ENCODE results near the gene DENND6A. TPM values are rescaled to one million over a fixed set of nuclear protein-coding genes. Genes with fewer than 3 reads are reported as not detected.
"Not testable (repeated sequence)": the region's sequence is repeated elsewhere in the genome, so short reads cannot be mapped to it uniquely, and the experiment has no call there.

DENND6A gene
- total RNA-seq, 1 experiment from 2014 or later = 19.2 TPM

DNA sequence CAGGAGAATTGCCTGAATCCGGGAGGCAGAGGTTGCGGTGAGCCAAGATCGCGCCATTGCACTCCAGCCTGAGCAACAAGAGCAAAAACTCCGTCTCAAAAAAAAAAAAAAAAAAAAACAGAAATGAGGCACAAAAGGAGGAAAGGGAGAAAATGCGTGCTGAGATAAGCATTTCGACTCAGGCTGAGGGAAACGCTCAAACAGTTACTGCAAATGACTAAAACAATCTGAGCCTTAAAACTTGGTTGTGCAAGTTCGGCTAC lies 813 bp downstream of the DENND6A start:
- not testable (repeated sequence) for DNase-seq (ENCODE audit: low read depth)

GRCh38 chr3:57691411-57692132 lies 1.3 kb downstream of the DENND6A start:
- no peak for DNase-seq (ENCODE audit: low read depth)

DNA sequence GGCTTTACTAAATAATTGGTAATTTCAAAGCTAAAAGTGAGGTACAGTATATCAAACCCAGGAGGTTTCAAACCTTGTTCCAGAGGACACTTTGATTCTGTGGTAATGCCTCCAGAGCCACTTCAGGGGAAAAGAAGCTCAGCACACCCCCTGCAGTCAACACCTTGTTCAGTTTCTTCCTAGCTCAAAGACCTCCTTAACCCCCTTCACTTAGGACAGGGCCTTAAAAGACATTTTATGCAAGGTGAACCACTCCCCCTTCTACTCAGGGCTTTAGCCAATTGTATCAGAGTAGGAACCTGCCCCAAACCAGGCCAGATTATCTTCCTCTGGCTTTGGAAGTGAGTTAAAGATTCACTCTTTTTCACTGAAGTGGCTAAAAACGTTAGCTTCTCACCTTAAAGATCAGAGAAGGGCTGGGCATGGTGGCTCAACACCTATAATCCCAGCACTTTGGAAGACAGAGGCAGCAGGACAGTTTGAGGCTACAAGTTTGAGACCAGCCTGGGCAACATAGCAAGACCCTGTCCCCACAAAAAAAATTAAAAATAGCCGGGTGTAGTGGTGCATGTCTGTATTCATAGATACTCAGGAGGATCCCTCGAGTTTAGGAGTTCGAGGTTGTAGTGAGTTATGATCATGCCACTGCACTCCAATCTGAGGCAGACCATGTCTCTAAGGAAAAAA lies 3.4 kb downstream of the DENND6A start:
- no peak for DNase-seq (ENCODE audit: low read depth)

DNA sequence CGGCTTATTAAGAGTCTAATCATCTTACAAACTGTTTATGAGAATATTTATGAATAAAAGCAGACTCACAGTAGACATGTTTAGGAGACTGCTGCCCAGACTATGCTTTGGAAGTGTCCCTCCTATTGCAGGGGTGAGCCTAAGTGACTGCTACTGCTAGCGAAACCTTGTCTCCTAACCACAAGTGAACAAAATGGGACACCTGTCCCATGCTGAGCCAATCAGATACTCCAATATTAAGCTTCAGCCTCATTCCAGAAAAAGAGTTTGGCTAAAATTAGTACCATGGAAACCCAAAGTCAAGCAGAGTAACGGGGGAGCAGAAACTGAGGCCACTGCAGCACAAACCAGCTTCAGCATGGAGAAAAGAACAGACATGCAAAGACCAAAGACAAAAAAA lies 4.6 kb downstream of the DENND6A start:
- DNase-seq (ENCODE audit: low read depth) = no peak

GRCh38 chr3:57683286-57683685 lies 9.6 kb downstream of the DENND6A start:
- DNase-seq (ENCODE audit: low read depth) = no peak

DNA sequence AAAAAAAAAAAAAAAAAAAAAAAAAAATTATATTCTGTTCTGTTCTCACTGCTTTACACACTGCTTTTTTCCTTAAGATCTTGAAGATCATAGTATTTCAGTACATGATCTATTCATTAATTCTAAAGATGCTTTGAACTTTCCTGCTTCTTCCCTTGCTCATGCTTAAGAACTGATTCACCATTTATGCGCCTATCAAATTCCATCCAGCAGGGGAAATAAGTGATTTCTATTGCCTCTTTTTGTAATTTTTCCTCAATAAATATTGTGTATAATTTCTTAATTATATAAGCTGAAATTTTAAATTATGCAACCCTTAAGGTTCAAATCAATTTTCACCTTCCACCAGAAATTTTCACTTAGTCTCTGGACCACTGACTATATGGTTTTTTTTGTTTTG lies 10.6 kb downstream of the DENND6A start:
- peak; percentile 21 for DNase-seq (ENCODE audit: low read depth)

- DNase-seq (ENCODE audit: low read depth) = no peak
Measured at GRCh38 chr3:57681691-57682090, 11.2 kb downstream of the DENND6A start.

GRCh38 chr3:57680046-57680445 lies 12.8 kb downstream of the DENND6A start:
- DNase-seq (ENCODE audit: low read depth) = no peak

DNA sequence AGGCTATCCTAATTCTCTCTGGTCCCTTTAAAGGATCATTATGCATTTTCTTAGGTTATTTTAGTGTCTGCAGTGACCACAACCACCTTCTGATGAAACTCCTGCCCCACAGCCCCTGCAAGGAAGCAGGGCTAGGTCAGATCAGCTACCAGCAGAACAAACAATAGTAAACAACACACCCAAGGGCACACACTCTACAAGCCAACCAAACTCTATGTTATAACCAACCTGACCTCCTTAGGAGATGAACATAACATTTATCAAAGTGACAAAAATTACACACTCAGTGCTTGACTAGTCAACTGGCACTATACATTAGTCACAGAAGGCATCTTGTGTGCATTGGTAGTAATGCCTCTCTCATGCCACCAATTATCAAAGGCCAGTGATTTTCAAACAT lies 17.3 kb downstream of the DENND6A start:
- no peak for DNase-seq (ENCODE audit: low read depth)

GRCh38 chr3:57673156-57673555 lies 19.7 kb downstream of the DENND6A start:
- DNase-seq (ENCODE audit: low read depth) = no peak

DNA sequence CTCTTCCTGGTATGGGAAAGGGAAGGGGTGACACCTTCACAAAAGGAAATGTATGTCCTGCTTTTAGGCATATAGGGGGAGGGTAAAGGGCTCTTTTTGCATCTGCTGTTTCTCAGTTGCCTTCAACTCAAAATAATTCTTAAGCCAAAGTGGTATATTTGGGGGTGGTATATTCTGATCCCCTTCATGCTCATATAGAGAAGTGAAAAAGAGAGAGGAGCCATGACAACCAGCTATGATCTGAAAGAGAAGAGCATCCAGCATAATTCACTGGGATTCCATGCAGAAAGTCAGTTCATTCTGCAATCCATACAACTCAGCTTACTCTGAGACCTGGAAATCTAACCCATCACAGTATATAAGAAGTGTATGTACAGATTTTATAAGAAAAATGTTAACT lies 22.3 kb downstream of the DENND6A start:
- DNase-seq (ENCODE audit: low read depth) = no peak

DNA sequence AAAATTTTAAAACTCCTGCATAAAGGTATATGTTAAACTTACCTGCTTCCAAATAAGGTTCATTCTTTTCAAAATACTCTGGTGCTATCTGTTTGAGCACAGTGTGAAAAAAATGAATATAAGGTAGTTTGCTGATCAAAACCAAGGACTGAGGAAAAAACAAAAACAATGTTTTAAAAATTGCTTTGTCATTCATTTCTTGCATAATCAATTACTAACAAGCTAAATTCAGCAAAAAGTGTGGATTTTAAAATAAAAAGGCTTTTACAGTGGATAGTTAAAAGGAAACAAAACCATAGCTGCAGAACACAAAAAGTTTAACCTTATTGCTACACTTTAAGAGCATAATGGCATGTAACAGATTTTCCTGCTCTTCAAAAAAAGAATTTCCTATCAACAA lies 31.5 kb downstream of the DENND6A start:
- no peak for DNase-seq (ENCODE audit: low read depth)

DNA sequence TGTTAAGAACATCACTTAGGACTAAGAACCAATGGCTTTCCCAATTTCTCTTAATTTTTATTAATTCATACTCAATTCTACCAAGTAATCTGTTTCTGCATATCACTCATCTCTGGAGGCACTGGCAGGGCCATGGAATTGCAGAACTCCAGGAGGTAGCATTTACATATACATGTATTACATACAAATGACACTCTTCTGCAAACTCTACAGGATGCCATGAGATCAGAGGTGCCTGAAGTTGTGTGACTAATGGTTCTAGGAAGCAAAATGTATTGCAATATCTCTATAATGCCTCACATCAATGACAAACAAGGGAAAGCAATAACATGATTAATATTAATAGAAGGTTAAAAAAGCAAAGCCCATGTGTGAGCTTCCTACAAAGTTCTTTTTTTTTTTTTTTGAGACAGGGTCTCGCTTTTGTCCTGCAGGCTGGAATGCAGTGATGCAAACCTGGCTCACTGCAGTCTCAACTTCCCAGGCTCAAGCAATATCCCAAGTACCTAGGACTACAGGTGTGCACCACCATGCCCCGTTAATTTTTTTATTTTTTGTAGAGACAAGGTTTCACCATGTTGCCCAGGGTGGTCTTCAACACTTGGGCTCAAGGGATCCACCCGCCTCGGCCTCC lies 33.0 kb downstream of the DENND6A start:
- no peak for DNase-seq (ENCODE audit: low read depth)

- no peak for DNase-seq (ENCODE audit: low read depth)
Measured at GRCh38 chr3:57659004-57659673, 33.7 kb downstream of the DENND6A start.

DNA sequence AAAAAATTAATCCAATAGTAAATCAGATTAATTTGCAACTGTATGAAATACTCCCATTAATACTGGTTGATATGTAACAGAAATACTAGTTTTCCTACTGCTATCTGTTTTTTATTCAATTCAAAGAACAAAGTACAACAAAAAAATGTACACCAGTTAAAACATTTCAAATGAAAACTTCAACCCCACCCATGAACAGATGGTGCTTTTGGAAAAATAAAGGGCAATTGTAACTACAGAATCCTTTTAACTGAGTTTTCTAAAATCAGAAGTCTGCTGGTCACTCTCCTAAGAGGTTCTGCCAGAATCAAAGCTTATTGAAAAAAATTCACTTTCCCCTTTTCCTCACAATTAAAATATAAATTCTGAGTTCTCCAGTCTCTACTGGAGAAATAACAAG lies 34.3 kb downstream of the DENND6A start:
- DNase-seq (ENCODE audit: low read depth) = no peak

- DNase-seq (ENCODE audit: low read depth) = no peak
Measured at GRCh38 chr3:57655727-57656126, 37.1 kb downstream of the DENND6A start.

DNA sequence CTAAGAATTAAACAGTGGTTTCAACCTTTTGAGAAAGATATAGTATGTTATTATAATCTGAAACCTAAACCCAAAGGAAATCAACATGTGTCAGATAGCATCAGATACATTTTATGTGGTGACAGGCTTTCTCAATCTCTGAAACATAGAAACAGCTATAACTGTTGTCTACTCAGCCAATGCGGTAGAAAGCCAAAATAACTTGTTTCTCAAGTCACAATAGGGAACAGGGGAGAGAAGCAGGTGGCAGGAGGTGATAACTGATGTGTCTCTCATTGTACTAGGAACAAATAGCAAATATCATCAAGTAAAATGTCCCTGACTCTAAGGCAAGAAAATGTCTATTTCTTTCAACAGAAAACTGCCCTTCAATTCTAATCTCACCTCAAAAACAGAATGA lies 38.6 kb downstream of the DENND6A start:
- DNase-seq (ENCODE audit: low read depth) = no peak

DNA sequence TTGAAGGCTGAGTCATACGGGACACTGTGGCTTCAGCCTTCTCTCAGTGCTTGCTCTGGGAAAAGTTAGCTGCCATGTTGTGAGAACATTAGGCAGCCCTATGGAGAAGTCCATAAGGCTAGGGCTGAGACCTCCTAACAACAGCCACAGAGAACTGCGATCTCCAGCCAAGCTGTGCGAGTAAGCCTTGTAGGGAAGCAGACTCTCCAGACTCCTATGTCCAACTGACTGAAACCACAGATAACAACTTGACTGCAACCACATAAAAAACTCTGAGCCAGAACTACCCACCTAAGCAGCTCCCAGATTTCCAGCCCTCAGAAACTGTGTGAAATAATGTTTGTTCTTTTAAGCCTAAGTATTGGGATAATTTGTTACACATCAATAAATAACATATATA lies 40.7 kb downstream of the DENND6A start:
- DNase-seq (ENCODE audit: low read depth) = no peak

- DNase-seq (ENCODE audit: low read depth) = no peak
Measured at GRCh38 chr3:57647292-57647940, 45.5 kb downstream of the DENND6A start.

- peak; percentile 10 for DNase-seq (ENCODE audit: low read depth)
Measured at GRCh38 chr3:57646723-57647122, 46.2 kb downstream of the DENND6A start.

DNA sequence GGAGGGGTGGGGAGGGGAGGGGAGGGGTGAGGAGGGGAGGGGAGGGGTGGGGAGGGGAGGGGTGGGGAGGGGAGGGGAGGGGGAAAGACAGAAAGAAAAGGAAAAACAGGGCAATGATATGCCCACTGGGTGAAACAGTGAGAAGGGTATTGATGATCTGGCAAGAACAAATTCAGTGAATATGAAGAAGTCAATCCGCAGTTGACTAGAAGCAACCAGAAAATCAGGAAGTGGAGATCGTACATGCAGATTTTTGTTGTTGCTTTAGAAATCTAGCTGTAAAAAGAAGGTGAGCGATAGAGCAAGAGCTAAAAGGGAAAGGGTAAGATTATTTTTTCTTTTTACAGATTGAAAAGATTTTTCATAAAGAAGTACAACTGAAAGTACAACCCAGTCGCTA lies 48.1 kb downstream of the DENND6A start:
- DNase-seq (ENCODE audit: low read depth) = no peak

GRCh38 chr3:57637391-57637790 lies 55.5 kb downstream of the DENND6A start:
- no peak for DNase-seq (ENCODE audit: low read depth)
